Karpas-422 (cell line): ENCODE results near the gene HUNK. TPM values are rescaled to one million over a fixed set of nuclear protein-coding genes. Genes with fewer than 3 reads are reported as not detected.
"Not testable (repeated sequence)": the region's sequence is repeated elsewhere in the genome, so short reads cannot be mapped to it uniquely, and the experiment has no call there.

Source experiments
- DNase-seq: peaks from one replicate; pipeline ENCODE4 v3.0.0-alpha.2; 2015
- H2AFZ ChIP-seq: fragments of 200-600 bp; sonication (generic); 2 replicates; pipeline ENCODE4 v1.6.1; 2014; ENCODE audit warnings: antibody characterized with exemption, low read length, mixed read lengths
- H3K27ac ChIP-seq: fragments of 200-600 bp; sonication (generic); 2 replicates; pipeline ENCODE4 v1.5.1; 2014; ENCODE audit warnings: mild to moderate bottlenecking, low read length, moderate library complexity
- H3K27me3 ChIP-seq: fragments of 200-600 bp; sonication (generic); 2 replicates; pipeline ENCODE4 v1.6.1; 2014; ENCODE audit warnings: low read length, mixed read lengths
- H3K36me3 ChIP-seq: fragments of 200-600 bp; sonication (generic); 2 replicates; pipeline ENCODE4 v1.6.1; 2014; ENCODE audit warnings: low read length, mixed read lengths; ENCODE audit not compliant: insufficient read depth
- H3K4me1 ChIP-seq: fragments of 200-600 bp; sonication (generic); 2 replicates; pipeline ENCODE4 v1.6.1; 2014; ENCODE audit warnings: mild to moderate bottlenecking, low read length, mixed read lengths
- H3K4me2 ChIP-seq: fragments of 200-600 bp; sonication (generic); 2 replicates; pipeline ENCODE4 v1.6.1; 2014; ENCODE audit warnings: low read length, low read depth, mild to moderate bottlenecking; ENCODE audit not compliant: poor library complexity, severe bottlenecking
- H3K4me3 ChIP-seq: fragments of 200-600 bp; sonication (generic); 2 replicates; pipeline ENCODE4 v1.5.1; 2014; ENCODE audit warnings: mild to moderate bottlenecking, antibody characterized with exemption, low read length, mixed read lengths
- H3K79me2 ChIP-seq: fragments of 200-600 bp; sonication (generic); 2 replicates; pipeline ENCODE4 v1.6.1; 2014; ENCODE audit warnings: mild to moderate bottlenecking, low read length, mixed read lengths
- H3K9ac ChIP-seq: fragments of 200-600 bp; sonication (generic); 2 replicates; pipeline ENCODE4 v1.6.0; 2014; ENCODE audit warnings: low read length
- H3K9me2 ChIP-seq: fragments of 200-600 bp; sonication (generic), shearing (Covaris generic); replicated peaks from 2 replicates; pipeline ENCODE4 v1.6.0; 2014; ENCODE audit warnings: mild to moderate bottlenecking, low read length, moderate library complexity; ENCODE audit not compliant: insufficient read depth
- H3K9me3 ChIP-seq: fragments of 300-700, 200-600 bp; sonication (generic); 2 replicates; pipeline ENCODE4 v1.6.1; 2014; ENCODE audit warnings: low read length, mixed read lengths
- H4K20me1 ChIP-seq: fragments of 200-600 bp; sonication (generic); 2 replicates; pipeline ENCODE4 v1.6.1; 2014; ENCODE audit warnings: mild to moderate bottlenecking, antibody characterized with exemption, low read length, low read depth; ENCODE audit not compliant: insufficient read depth
- total RNA-seq: library from RNA; depleted of rRNA; stranded (reverse); fragments of >200 nt; shearing (Covaris generic); gene quantifications from 2 replicates; pipeline ENCODE4 v1.2.3, GENCODE V29; 2014; ENCODE audit warnings: low replicate concordance; rRNA removed

The HUNK gene
- total RNA-seq, 1 experiment from 2014 or later, result not detected

- not testable (repeated sequence) for H3K27ac ChIP-seq, H4K20me1 ChIP-seq
Observed at GRCh38 chr21:32038751-32039150, 165.9 kb downstream of the HUNK start.

GRCh38 chr21:32043458-32043857 is 170.6 kb downstream of the HUNK start:
- Histone ChIP-seq H3K36me3 (no peaks in the 10 kb centered on the region), H3K9me3 (no peaks in the 10 kb centered on the region), H4K20me1 (no peaks in the 10 kb centered on the region), H3K79me2 (no peaks in the 10 kb centered on the region), H3K9ac (no peak overlapping the region), H3K4me1 (no peaks in the 10 kb centered on the region), H2AFZ (no peak overlapping the region), H3K4me3 (no peak overlapping the region), H3K4me2 (no peak overlapping the region), H3K27ac (no peak overlapping the region), H3K9me2 (no peaks in the 10 kb centered on the region), H3K27me3 (no peaks in the 10 kb centered on the region)
- peak; percentile 17 for DNase-seq

More at GRCh38 chr21:32038751-32039150, 165.9 kb downstream of the HUNK start:
- H3K9me3 ChIP-seq, H3K4me2 ChIP-seq, H2AFZ ChIP-seq, H3K79me2 ChIP-seq, H3K27me3 ChIP-seq, DNase-seq, H3K4me3 ChIP-seq, H3K36me3 ChIP-seq, H3K9ac ChIP-seq, H3K4me1 ChIP-seq, H3K9me2 ChIP-seq: not testable (repeated sequence)

GRCh38 chr21:32044205-32045180 is 171.7 kb downstream of the HUNK start:
- Histone ChIP-seq H3K27me3 (0 out of 2 replicates have a peak, but pooled peaks cover 2% of the 10 kb centered on the region), H3K9ac (no peak overlapping the region), H3K4me2 (no peak overlapping the region), H3K4me3 (no peak overlapping the region), H3K9me2 (no peaks in the 10 kb centered on the region), H3K4me1 (no peaks in the 10 kb centered on the region), H4K20me1 (no peaks in the 10 kb centered on the region), H3K79me2 (no peaks in the 10 kb centered on the region), H2AFZ (no peak overlapping the region), H3K36me3 (no peaks in the 10 kb centered on the region), H3K9me3 (no peaks in the 10 kb centered on the region), H3K27ac (no peak overlapping the region)
- peak; percentile 6 for DNase-seq

GRCh38 chr21:32046191-32046590 is 173.4 kb downstream of the HUNK start:
- H3K36me3 ChIP-seq, result no peaks in the 10 kb centered on the region
- no peaks in the 10 kb centered on the region for H4K20me1 ChIP-seq

GRCh38 chr21:32048353-32048752 is 175.5 kb downstream of the HUNK start:
- no peak for DNase-seq

More at GRCh38 chr21:32046191-32046590, 173.4 kb downstream of the HUNK start:
- no peak overlapping the region for H2AFZ ChIP-seq
- no peaks in the 10 kb centered on the region for H3K79me2 ChIP-seq
- no peak overlapping the region for H3K4me3 ChIP-seq
- H3K27ac ChIP-seq, result no peak overlapping the region
- no peak overlapping the region for H3K4me2 ChIP-seq
- H3K27me3 ChIP-seq, result 0 out of 2 replicates have a peak, but pooled peaks cover 2% of the 10 kb centered on the region
- H3K9me2 ChIP-seq, result no peaks in the 10 kb centered on the region
- H3K9me3 ChIP-seq, result no peaks in the 10 kb centered on the region
- no peak overlapping the region for H3K9ac ChIP-seq
- no peaks in the 10 kb centered on the region for H3K4me1 ChIP-seq
- DNase-seq, result no peak

More at GRCh38 chr21:32048353-32048752, 175.5 kb downstream of the HUNK start:
- Histone ChIP-seq H3K4me2 (no peak overlapping the region), H3K9me2 (no peaks in the 10 kb centered on the region), H3K9me3 (no peaks in the 10 kb centered on the region), H3K79me2 (no peaks in the 10 kb centered on the region), H4K20me1 (no peaks in the 10 kb centered on the region), H2AFZ (no peak overlapping the region), H3K36me3 (no peaks in the 10 kb centered on the region), H3K27me3 (0 out of 2 replicates have a peak, but pooled peaks cover 2% of the 10 kb centered on the region), H3K4me3 (no peak overlapping the region), H3K27ac (no peak overlapping the region), H3K9ac (no peak overlapping the region), H3K4me1 (no peaks in the 10 kb centered on the region)

Other genes starting within 250 kb of the HUNK start
- 275 and 350 TPM in 2 replicates for gene SOD1, start 213.3 kb upstream of the HUNK start, total RNA-seq
- gene SCAF4, start 140.9 kb upstream of the HUNK start, total RNA-seq, result 27.2 and 52.8 TPM in 2 replicates